Measurements from ENCODE around the gene ARHGEF11.

DNA sequence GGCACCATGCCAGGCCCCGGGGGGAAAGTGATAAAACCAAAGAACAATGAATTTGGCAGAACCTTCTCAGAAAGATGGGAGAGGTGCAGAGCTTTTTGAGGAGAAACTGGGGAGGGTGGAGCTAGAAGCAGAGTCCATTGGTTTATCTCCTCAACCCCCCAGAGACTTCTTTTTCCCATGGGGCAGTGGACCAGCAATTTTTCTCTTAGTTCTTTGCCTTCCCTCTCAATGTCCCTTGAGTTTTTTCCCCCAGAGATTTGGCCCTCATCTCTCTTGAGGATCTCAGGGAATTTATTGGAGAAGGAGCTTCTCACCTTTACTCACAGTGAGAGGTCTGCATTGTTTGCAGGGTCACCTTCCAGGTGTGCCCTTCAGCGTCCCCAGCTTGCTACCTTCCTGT is 5.3 kb upstream of the ARHGEF11 start:
- TF ChIP-seq, protein P1, sequence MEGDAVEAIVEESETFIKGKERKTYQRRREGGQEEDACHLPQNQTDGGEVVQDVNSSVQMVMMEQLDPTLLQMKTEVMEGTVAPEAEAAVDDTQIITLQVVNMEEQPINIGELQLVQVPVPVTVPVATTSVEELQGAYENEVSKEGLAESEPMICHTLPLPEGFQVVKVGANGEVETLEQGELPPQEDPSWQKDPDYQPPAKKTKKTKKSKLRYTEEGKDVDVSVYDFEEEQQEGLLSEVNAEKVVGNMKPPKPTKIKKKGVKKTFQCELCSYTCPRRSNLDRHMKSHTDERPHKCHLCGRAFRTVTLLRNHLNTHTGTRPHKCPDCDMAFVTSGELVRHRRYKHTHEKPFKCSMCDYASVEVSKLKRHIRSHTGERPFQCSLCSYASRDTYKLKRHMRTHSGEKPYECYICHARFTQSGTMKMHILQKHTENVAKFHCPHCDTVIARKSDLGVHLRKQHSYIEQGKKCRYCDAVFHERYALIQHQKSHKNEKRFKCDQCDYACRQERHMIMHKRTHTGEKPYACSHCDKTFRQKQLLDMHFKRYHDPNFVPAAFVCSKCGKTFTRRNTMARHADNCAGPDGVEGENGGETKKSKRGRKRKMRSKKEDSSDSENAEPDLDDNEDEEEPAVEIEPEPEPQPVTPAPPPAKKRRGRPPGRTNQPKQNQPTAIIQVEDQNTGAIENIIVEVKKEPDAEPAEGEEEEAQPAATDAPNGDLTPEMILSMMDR (conservative IDR thresholded peaks at IDR 0.05), result no peak
- no peak for TF ChIP-seq ZFX (IDR thresholded peaks at IDR 0.05)
